IMR-90 (cell line): Measurements from ENCODE around the gene MSANTD1. TPM values are rescaled to one million over a fixed set of nuclear protein-coding genes. Genes with fewer than 3 reads are reported as not detected.

Experiments
- ATAC-seq: fragments of 200-7000 bp; cut with Tn5 transposase; 2 replicates; pipeline ENCODE4 v1.9.1; 2020; ENCODE audit warnings: low read depth, mild to moderate bottlenecking, moderate library complexity
- BruUV-seq: library from RNA; stranded (reverse); fragments of 400-500 nt; replicated peaks from 2 replicates; lab custom pipeline; 2021; lab: Mats Ljungman, UMichigan
- CTCF ChIA-PET: fragments of 300-600 bp; formaldehyde crosslinking; extraction: SDS; loops from one replicate; lab custom pipeline; 2021; ENCODE audit warnings: antibody characterized with exemption; lab: Yijun Ruan, JAX
- POLR2A ChIA-PET: fragments of 300-600 bp; sonication (Branson Sonifier 250); formaldehyde crosslinking; loops from one replicate; lab custom pipeline; 2022; ENCODE audit warnings: antibody characterized with exemption; ENCODE audit not compliant: unreplicated experiment; lab: Charles Lee
- DNase-seq: peaks from one replicate; pipeline ENCODE4 v3.0.0; 2013
- H2AFZ ChIP-seq: replicated peaks from 2 replicates; pipeline ENCODE3; 2013; ENCODE audit warnings: low read length, mild to moderate bottlenecking; ENCODE audit not compliant: poor library complexity
- H2AK5ac ChIP-seq: 2 replicates; pipeline ENCODE4 v1.6.1; 2013; ENCODE audit warnings: low read depth, low read length, inconsistent platforms
- H2AK9ac ChIP-seq: replicated peaks from 2 replicates; pipeline ENCODE3; 2013; ENCODE audit warnings: mild to moderate bottlenecking, low read depth, low read length, moderate library complexity; ENCODE audit not compliant: poor library complexity
- H2BK120ac ChIP-seq: 2 replicates; pipeline ENCODE4 v1.6.1; 2013; ENCODE audit warnings: low read depth, low read length, inconsistent platforms
- H2BK15ac ChIP-seq: 3 replicates; pipeline ENCODE4 v1.6.1; 2013; ENCODE audit warnings: low read depth, low read length, inconsistent platforms
- H2BK20ac ChIP-seq: 2 replicates; pipeline ENCODE4 v1.6.1; 2013; ENCODE audit warnings: low read depth, mild to moderate bottlenecking, inconsistent platforms, low read length, moderate library complexity
- H2BK5ac ChIP-seq: 2 replicates; pipeline ENCODE4 v1.6.1; 2013; ENCODE audit warnings: mild to moderate bottlenecking, low read depth, low read length, inconsistent platforms; ENCODE audit not compliant: poor library complexity, severe bottlenecking
- H3K14ac ChIP-seq: replicated peaks from 2 replicates; pipeline ENCODE4 v1.6.1; 2013; ENCODE audit warnings: low read depth, low read length, inconsistent platforms
- H3K18ac ChIP-seq: 2 replicates; pipeline ENCODE4 v1.6.1; 2013; ENCODE audit warnings: low read depth, low read length, control low read depth
- H3K23ac ChIP-seq: 2 replicates; pipeline ENCODE4 v1.6.1; 2013; ENCODE audit warnings: low read depth, low read length, inconsistent platforms
- H3K27ac ChIP-seq: 2 replicates; pipeline ENCODE4 v1.5.1; 2013; ENCODE audit warnings: mild to moderate bottlenecking, control low read depth, low read length; ENCODE audit not compliant: insufficient read depth
- H3K27me3 ChIP-seq: 2 replicates; pipeline ENCODE4 v1.6.1; 2013; ENCODE audit warnings: low read length; ENCODE audit not compliant: control insufficient read depth, insufficient read depth
- H3K36me3 ChIP-seq: 2 replicates; pipeline ENCODE4 v1.6.1; 2013; ENCODE audit warnings: low read length, mixed read lengths; ENCODE audit not compliant: control insufficient read depth, insufficient read depth
- H3K4ac ChIP-seq: 2 replicates; pipeline ENCODE4 v1.6.1; 2013; ENCODE audit warnings: low read depth, low read length, inconsistent platforms
- H3K4me1 ChIP-seq: 2 replicates; pipeline ENCODE4 v1.6.1; 2013; ENCODE audit warnings: low read length, mixed read lengths; ENCODE audit not compliant: control insufficient read depth, insufficient read depth
- H3K4me2 ChIP-seq: 2 replicates; pipeline ENCODE4 v1.6.1; 2013; ENCODE audit warnings: low read depth, mild to moderate bottlenecking, control low read depth, low read length, moderate library complexity
- H3K4me3 ChIP-seq: 2 replicates; pipeline ENCODE4 v1.5.1; 2013; ENCODE audit warnings: low read depth, mild to moderate bottlenecking, control low read depth, low read length, moderate library complexity; ENCODE audit not compliant: insufficient read depth
- H3K56ac ChIP-seq: 2 replicates; pipeline ENCODE4 v1.6.1; 2013; ENCODE audit warnings: low read length, inconsistent platforms; ENCODE audit not compliant: insufficient read depth; ENCODE audit errors: extremely low read depth
- H3K79me1 ChIP-seq, 2 experiments: 2 replicates each; pipeline ENCODE4 v1.6.1; 2013; ENCODE audit warnings: low read length in 2 of 2, inconsistent platforms in 1 of 2, low read depth in 1 of 2
- H3K9ac ChIP-seq: 2 replicates; pipeline ENCODE4 v1.6.1; 2013; ENCODE audit warnings: low read depth, low read length, control low read depth
- H3K9me1 ChIP-seq: 2 replicates; pipeline ENCODE4 v1.6.1; 2013; ENCODE audit warnings: low read length, inconsistent platforms; ENCODE audit not compliant: insufficient read depth
- H3K9me3 ChIP-seq: 2 replicates; pipeline ENCODE4 v1.6.1; 2013; ENCODE audit warnings: low read length; ENCODE audit not compliant: control insufficient read depth, insufficient read depth
- H4K20me1 ChIP-seq: 2 replicates; pipeline ENCODE4 v1.6.1; 2013; ENCODE audit warnings: low read length, inconsistent platforms; ENCODE audit not compliant: insufficient read depth
- H4K5ac ChIP-seq: 2 replicates; pipeline ENCODE4 v1.6.1; 2013; ENCODE audit warnings: mild to moderate bottlenecking, low read depth, low read length, control low read depth
- H4K8ac ChIP-seq, 2 experiments: 2 replicates each; pipeline ENCODE4 v1.6.1; 2013; ENCODE audit warnings: low read depth in 2 of 2, low read length in 2 of 2, control low read depth in 1 of 2, inconsistent platforms in 1 of 2
- H4K91ac ChIP-seq: 2 replicates; pipeline ENCODE4 v1.6.1; 2013; ENCODE audit warnings: low read depth, low read length, inconsistent platforms; ENCODE audit not compliant: insufficient read depth
- BHLHE40 ChIP-seq: fragments of 150-350 bp; IDR thresholded peaks from 2 replicates; pipeline ENCODE4 v1.6.1; 2016; ENCODE audit warnings: mild to moderate bottlenecking, low read depth, low read length
- CEBPB ChIP-seq: IDR thresholded peaks from 2 replicates; pipeline ENCODE4 v1.6.1; 2012; ENCODE audit warnings: low read depth, low read length, improper control_type of control experiment
- CHD1 ChIP-seq: IDR thresholded peaks from 2 replicates; pipeline ENCODE4 v1.6.1; 2012; ENCODE audit warnings: low read depth, low read length, improper control_type of control experiment
- CTCF ChIP-seq: conservative IDR thresholded peaks from 2 replicates; pipeline ENCODE4 v1.5.1; 2012; ENCODE audit warnings: mild to moderate bottlenecking, low read depth, low read length, improper control_type of control experiment
- FOS ChIP-seq: fragments of 150-350 bp; IDR thresholded peaks from 2 replicates; pipeline ENCODE4 v1.6.1; 2016; ENCODE audit warnings: low read depth, low read length
- MAZ ChIP-seq: IDR thresholded peaks from 2 replicates; pipeline ENCODE4 v1.6.1; 2012; ENCODE audit warnings: low read depth, mild to moderate bottlenecking, low read length, improper control_type of control experiment, moderate library complexity, borderline replicate concordance
- NFE2L2 ChIP-seq: fragments of 150-350 bp; IDR thresholded peaks from 2 replicates; pipeline ENCODE4 v1.6.1; 2016; ENCODE audit warnings: low read depth, mild to moderate bottlenecking, low read length
- POLR2A ChIP-seq: IDR thresholded peaks from 2 replicates; pipeline ENCODE4 v1.6.1; 2012; ENCODE audit warnings: mild to moderate bottlenecking, low read depth, low read length
- RAD21 ChIP-seq: IDR thresholded peaks from 2 replicates; pipeline ENCODE4 v1.6.1; 2012; ENCODE audit warnings: low read length, improper control_type of control experiment
- RCOR1 ChIP-seq: IDR thresholded peaks from 2 replicates; pipeline ENCODE4 v1.6.1; 2012; ENCODE audit warnings: mild to moderate bottlenecking, low read length, improper control_type of control experiment; ENCODE audit not compliant: insufficient replicate concordance
- SMC3 ChIP-seq: fragments of 150-350 bp; IDR thresholded peaks from 2 replicates; pipeline ENCODE4 v1.6.1; 2016; ENCODE audit warnings: low read depth, mild to moderate bottlenecking, antibody characterized with exemption, low read length, moderate library complexity
- WGBS, 2 experiments: methylation state at CpG; one replicate each; pipeline versions ENCODE4 v1.1.5 to v1.1.7; 2013; ENCODE audit warnings: missing lambda C conversion rate in 2 of 2; ENCODE audit not compliant: insufficient read length in 1 of 2; ENCODE audit errors: extremely low coverage in 2 of 2; 5-methylcytosine and 5-hydroxymethylcytosine counted together
- dilution Hi-C: fragments of 300-500 bp; cut with HindIII; formaldehyde crosslinking; loops from one replicate; pipeline ENCODE4 v1.14.3; 2018; ENCODE audit warnings: low sequenced_read_pairs; ENCODE audit not compliant: unreplicated experiment
- in situ Hi-C: fragments of 300-500 bp; cut with MboI; formaldehyde crosslinking; loops from 3 replicates; pipeline ENCODE4 v1.14.3; 2019; ENCODE audit warnings: low sequenced_read_pairs, inconsistent platforms, mixed read lengths
- intact Hi-C: fragments of 100-400 bp; cut with micrococcal nuclease; formaldehyde crosslinking; loops from 2 replicates; pipeline ENCODE4 v1.10.0; 2022
- polyA plus RNA-seq, 3 experiments: library from polyadenylated mRNA; depleted of rRNA; stranded (reverse); fragments of >200 nt; gene quantifications; 2 replicates each; pipeline ENCODE4 v1.2.3, GENCODE V29; 2012; ENCODE audit warnings: low replicate concordance in 1 of 3
- total RNA-seq: library from RNA; depleted of rRNA; stranded (reverse); fragments of >200 nt; gene quantifications from 2 replicates; pipeline ENCODE4 v1.2.3, GENCODE V29; 2012

The MSANTD1 gene
- total and polyA plus RNA-seq, 2 of the 4 experiments (the other 2 are of a cell fraction): under 0.01 to 0.07 TPM

DNA sequence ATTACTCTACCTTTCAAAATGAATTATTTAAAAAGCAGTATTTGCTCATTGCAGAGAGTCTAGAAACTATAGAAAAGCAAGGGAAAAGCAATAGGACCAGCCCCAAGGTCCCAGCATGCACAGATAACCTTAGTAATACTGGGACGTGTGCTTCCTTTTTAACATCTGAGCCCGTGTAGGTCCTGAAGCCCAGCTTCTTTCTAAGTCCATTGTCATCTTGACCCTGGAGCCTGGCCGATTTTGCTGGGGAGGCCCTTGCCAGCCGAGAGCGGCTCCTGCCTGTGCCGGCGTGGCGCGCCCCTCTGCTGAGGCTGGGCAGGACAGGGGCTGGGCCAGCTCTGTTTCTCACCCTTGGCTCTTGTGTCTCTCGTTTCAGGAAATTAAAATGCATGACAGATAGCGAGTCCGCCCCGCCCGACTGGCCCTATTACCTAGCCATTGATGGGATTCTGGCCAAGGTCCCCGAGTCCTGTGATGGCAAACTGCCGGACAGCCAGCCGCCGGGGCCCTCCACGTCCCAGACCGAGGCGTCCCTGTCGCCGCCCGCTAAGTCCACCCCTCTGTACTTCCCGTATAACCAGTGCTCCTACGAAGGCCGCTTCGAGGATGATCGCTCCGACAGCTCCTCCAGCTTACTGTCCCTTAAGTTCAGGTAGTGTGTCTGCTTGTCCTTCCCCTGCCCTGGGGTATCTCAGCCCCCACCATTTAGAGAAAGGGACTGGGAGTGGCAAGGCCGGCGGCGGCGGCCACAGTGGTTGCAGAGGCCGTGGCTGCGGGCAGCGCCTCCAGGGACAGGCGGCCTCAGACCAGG lies 4.1 kb downstream of the MSANTD1 start:
- dilution Hi-C loops: no loop called here
- Histone ChIP-seq H3K9me1 (no peaks in the 10 kb centered on the region), H4K91ac (no peak overlapping the region), H4K5ac (no peak overlapping the region), H3K9me3 (no peaks in the 10 kb centered on the region), H2AK9ac (peak overlapping the region; percentile 5), H2BK120ac (no peak overlapping the region), H3K4me1 (no peaks in the 10 kb centered on the region), H3K27me3 (no peaks in the 10 kb centered on the region; the same call in 1 of the 2 replicates), H2BK20ac (no peak overlapping the region), H3K14ac (no peak overlapping the region), H2AFZ (no peak overlapping the region), H3K4me2 (no peak overlapping the region), H2BK15ac (no peak overlapping the region), H4K20me1 (no peaks in the 10 kb centered on the region), H4K8ac (no peak overlapping the region), H3K4ac (no peak overlapping the region), H3K18ac (no peak overlapping the region), H3K9ac (no peak overlapping the region), H2AK5ac (no peak overlapping the region), H3K79me1 (no peaks in the 10 kb centered on the region), H3K23ac (no peak overlapping the region), H3K36me3 (no peaks in the 10 kb centered on the region), H3K27ac (no peak overlapping the region), H2BK5ac (no peak overlapping the region), H3K56ac (no peak overlapping the region), H3K4me3 (no peak overlapping the region)
- WGBS, 2 experiments: 89% methylated on average over 21 of the region's 38 CpGs; no CpG with 5 or more reads in 1 of the 2 experiments
- DNase-seq: no peak
- intact Hi-C loops: no loop called here
- no peak for ATAC-seq
- BruUV-seq: no TSS peak
- in situ Hi-C loops: no loop called here
- POLR2A ChIA-PET: no interaction called here
- TF ChIP-seq BHLHE40 (no peak), NFE2L2 (no peak), RAD21 (no peak), SMC3 (no peak), FOS (no peak), CEBPB (no peak), CHD1 (no peak), POLR2A (no peak), CTCF (no peak), RCOR1 (no peak), MAZ (no peak)
- CTCF ChIA-PET: no interaction called here
